Transverse colon (tissue), 4 donors: ENCODE measurements around the gene CES3. TPM values are rescaled to one million over a fixed set of nuclear protein-coding genes. Genes with fewer than 3 reads are reported as not detected.

ENCODE experiments used
- DNase-seq: peaks from one replicate; pipeline ENCODE4 v3.0.0-alpha.2; 2019
- H3K27ac ChIP-seq, 4 donors: fragments of 200-600 bp; sonication (generic); 2 replicates each; pipeline ENCODE4 v1.5.1; 2016 to 2018; ENCODE audit warnings: inconsistent platforms in 4 of 4
- H3K27me3 ChIP-seq: fragments of 200-600 bp; sonication (generic); 2 replicates; pipeline ENCODE4 v1.5.1; 2017; ENCODE audit warnings: inconsistent platforms
- H3K36me3 ChIP-seq, 4 donors: fragments of 200-600 bp; sonication (generic); 2 replicates each; pipeline ENCODE4 v1.5.1; 2017 to 2019; ENCODE audit warnings: inconsistent platforms in 4 of 4
- H3K4me1 ChIP-seq, 4 donors: fragments of 200-600 bp; sonication (generic); 2 replicates each; pipeline ENCODE4 v1.5.1; 2017 to 2020; ENCODE audit warnings: inconsistent platforms in 4 of 4
- H3K4me3 ChIP-seq, 4 donors: fragments of 200-600 bp; sonication (generic); 1 replicate in 1 of 4; 2 replicates in 3 of 4; pipeline versions ENCODE4 v1.5.1 to v1.6.1; 2017 to 2019; ENCODE audit warnings: inconsistent platforms in 4 of 4
- H3K9me3 ChIP-seq, 2 donors: fragments of 200-600 bp; sonication (generic); 2 replicates each; pipeline ENCODE4 v1.5.1; 2017 to 2019; ENCODE audit warnings: inconsistent platforms in 2 of 2
- EP300 ChIP-seq: sonication (generic); formaldehyde crosslinking; IDR thresholded peaks from one replicate; pipeline ENCODE4 v1.6.1; 2017; ENCODE audit warnings: antibody characterized with exemption, low read depth
- POLR2A ChIP-seq: fragments of 450-650 bp; IDR thresholded peaks from one replicate; pipeline ENCODE4 v1.6.1; 2016; ENCODE audit warnings: antibody characterized with exemption, mild to moderate bottlenecking, moderate library complexity
- POLR2AphosphoS5 ChIP-seq, 3 donors: sonication (generic); formaldehyde crosslinking; IDR thresholded peaks; one replicate each; pipeline ENCODE4 v1.6.1; 2016; ENCODE audit warnings: antibody characterized with exemption in 3 of 3
- WGBS, 2 donors: methylation state at CpG; one replicate each; pipeline ENCODE4 v1.1.5; 2018; ENCODE audit warnings: low coverage in 1 of 2; 5-methylcytosine and 5-hydroxymethylcytosine counted together
- in situ Hi-C, 4 donors: fragments of 200-750 bp; cut with MboI; loops; one replicate each; pipeline versions ENCODE4 v1.15.0 to v1.15.1; 2017; ENCODE audit warnings: low sequenced_read_pairs in 3 of 4, low pct_ligation_motif_present in 1 of 4, low pct_unique_long_range_greater_than_20kb in 1 of 4
- intact Hi-C: fragments of 100-400 bp; cut with DNase I; formaldehyde crosslinking; loops from one replicate; pipeline ENCODE4 v1.15.1; 2023; ENCODE audit warnings: low total_unique reads
- total RNA-seq, 4 donors: library from RNA; depleted of rRNA; stranded (reverse); fragments of >200 nt; gene quantifications; one replicate each; pipeline ENCODE4 v1.1.0, GENCODE V29; 2016
- TF ChIP-seq, protein P1 (sequence below), 5 experiments: fragments of 200-600 bp in 3 of 5; fragments of 450-650 bp in 2 of 5; sonication (generic) in 3 of 5; IDR thresholded peaks; 1 replicate in 2 of 5; 2 replicates in 3 of 5; pipeline ENCODE4 v1.5.1; 2016 to 2017; ENCODE audit warnings: antibody characterized with exemption in 5 of 5, inconsistent platforms in 3 of 5, mild to moderate bottlenecking in 2 of 5, moderate library complexity in 1 of 5

CES3 gene
- total RNA-seq, 4 donors from 2014 or later: 247 to 616 (median 291) TPM

DNA sequence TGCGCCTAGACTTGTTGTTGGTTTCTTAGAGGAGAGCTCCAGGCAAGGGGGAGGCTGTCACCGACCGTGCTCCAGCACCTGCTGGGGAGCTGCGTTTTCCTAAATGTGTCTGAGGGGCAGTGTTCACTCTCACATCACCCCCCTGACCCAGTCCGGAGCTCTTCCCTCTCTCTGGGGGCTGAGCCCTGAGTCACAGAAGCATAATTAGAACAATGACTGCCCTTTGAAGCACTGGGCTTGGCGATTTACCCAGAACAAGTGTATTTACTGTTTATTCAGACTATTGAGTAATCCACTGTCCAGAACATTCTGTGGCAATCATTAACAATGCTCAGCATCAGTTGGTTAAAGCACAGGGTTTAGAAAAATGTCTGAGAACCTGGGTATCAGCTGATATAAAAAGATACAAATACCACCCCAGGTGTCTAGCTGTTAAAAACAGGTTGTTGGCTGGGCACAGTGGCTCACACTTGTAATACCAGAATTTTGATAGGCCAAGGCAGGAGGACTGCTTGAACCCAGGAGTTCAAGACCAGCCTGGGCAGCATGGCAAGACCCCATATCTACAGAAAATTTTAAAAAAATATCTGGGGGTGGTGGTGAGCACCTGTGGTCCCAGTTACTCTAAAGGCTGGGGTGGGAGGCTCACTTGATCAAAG is 35.4 kb downstream of the CES3 start:
- Histone ChIP-seq H3K27ac (peak overlapping the region in 3 of 4 donors; percentile 1 to 68 (median 33)), H3K36me3 (no peaks in the 10 kb centered on the region), H3K27me3 (no peaks in the 10 kb centered on the region), H3K4me3 (no peak overlapping the region), H3K4me1 (peaks cover 4 to 26% (median 15%) of the 10 kb centered on the region in 4 donors), H3K9me3 (no peaks in the 10 kb centered on the region)
- no peak for DNase-seq
- no peak for TF ChIP-seq POLR2A
- TF ChIP-seq, protein P1, sequence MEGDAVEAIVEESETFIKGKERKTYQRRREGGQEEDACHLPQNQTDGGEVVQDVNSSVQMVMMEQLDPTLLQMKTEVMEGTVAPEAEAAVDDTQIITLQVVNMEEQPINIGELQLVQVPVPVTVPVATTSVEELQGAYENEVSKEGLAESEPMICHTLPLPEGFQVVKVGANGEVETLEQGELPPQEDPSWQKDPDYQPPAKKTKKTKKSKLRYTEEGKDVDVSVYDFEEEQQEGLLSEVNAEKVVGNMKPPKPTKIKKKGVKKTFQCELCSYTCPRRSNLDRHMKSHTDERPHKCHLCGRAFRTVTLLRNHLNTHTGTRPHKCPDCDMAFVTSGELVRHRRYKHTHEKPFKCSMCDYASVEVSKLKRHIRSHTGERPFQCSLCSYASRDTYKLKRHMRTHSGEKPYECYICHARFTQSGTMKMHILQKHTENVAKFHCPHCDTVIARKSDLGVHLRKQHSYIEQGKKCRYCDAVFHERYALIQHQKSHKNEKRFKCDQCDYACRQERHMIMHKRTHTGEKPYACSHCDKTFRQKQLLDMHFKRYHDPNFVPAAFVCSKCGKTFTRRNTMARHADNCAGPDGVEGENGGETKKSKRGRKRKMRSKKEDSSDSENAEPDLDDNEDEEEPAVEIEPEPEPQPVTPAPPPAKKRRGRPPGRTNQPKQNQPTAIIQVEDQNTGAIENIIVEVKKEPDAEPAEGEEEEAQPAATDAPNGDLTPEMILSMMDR (IDR thresholded peaks at IDR 0.05): no peak
- TF ChIP-seq EP300: no peak
- TF ChIP-seq POLR2AphosphoS5 (IDR thresholded peaks at IDR 0.05): peak in 2 of 3 donors; percentile 35 to 53
- 52% methylated on average over 6 of the region's 6 CpGs; no CpG with 5 or more reads in 1 of the 2 donors for WGBS, 2 donors
- in situ Hi-C loops: loop anchor here in 1 of 4 donors (25.0 kb wide), 1 partner anchor 166 kb away; the partner anchor contains the start of genes B3GNT9, FBXL8, HSF4 and NOL3
- intact Hi-C loops: no loop called here

DNA sequence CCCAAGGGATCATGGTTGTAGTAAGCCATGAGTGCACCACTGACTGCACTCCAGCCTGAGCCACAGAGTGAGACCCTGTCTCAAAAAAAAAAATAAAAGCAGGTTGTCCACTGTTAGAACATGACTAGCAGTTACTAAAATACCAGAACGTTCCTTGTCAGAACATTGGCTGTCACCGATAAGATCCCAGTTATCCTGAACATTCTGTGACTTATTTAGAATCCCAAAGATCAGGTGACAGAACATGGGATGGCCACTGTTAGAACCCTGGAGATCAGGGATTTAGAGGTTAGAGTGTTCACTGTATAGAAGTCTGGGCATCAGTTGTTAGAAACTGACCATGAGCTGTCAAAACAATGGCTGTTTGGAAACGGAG is 35.9 kb downstream of the CES3 start:
- TF ChIP-seq POLR2A (no peak), POLR2AphosphoS5 (IDR thresholded peaks at IDR 0.05) (no peak), EP300 (no peak)
- TF ChIP-seq, protein P1 (IDR thresholded peaks at IDR 0.05): no peak
- intact Hi-C loops: no loop called here
- Histone ChIP-seq H3K36me3 (no peaks in the 10 kb centered on the region), H3K27me3 (no peaks in the 10 kb centered on the region), H3K27ac (peak overlapping the region in 3 of 4 donors; percentile 1 to 68 (median 33)), H3K4me3 (no peak overlapping the region), H3K4me1 (peaks cover 4 to 27% (median 15%) of the 10 kb centered on the region in 4 donors), H3K9me3 (no peaks in the 10 kb centered on the region)
- WGBS, 2 donors: 88 to 100% methylated on average over 2 to 3 of the region's 3 CpGs
- DNase-seq: no peak
- in situ Hi-C loops: loop anchor here in 1 of 4 donors (25.0 kb wide), 1 partner anchor 165 kb away; the partner anchor contains the start of genes B3GNT9, FBXL8, HSF4 and NOL3

DNA sequence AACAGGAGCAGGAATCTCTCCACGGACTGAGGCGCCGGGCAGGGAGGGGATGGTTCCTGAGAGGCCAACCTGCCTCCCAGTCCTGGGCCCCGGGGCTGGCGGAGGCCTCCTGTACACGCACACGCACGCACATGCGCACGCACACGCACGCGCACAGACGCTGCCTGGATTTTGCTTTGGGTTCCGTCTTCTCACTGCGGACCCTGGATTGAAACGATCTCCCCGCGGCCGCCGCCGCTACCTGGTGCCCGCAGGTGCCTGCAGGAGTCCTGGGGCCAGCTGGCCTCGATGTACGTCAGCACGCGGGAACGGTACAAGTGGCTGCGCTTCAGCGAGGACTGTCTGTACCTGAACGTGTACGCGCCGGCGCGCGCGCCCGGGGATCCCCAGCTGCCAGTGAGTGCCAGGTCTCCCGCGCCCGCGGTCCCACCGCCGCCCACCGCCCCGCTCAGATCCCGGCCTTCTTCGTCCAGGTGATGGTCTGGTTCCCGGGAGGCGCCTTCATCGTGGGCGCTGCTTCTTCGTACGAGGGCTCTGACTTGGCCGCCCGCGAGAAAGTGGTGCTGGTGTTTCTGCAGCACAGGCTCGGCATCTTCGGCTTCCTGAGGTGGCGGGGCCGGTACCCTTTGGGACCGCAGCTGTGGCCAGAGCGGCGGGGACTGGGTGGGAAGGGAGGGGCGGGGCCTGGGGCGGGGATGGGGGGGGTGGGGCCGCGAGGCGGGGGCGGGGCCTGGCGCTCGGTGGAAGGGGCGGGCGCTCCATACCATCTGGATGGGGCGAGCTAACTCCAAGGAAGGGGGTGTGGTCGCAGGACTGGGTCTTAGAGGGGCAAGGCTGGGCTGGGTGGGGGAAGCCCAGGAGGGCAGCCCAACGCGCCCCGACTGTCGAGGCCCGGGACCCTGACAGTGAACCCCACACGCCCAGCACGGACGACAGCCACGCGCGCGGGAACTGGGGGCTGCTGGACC is 39.6 kb downstream of the CES3 start:
- peak overlapping the region; percentile 15 to 58 (median 42) for H3K4me3 ChIP-seq
- WGBS, 2 donors: 4% methylated on average over 43 of the region's 89 CpGs; no CpG with 5 or more reads in 1 of the 2 donors
- TF ChIP-seq POLR2A (no peak), EP300 (no peak), POLR2AphosphoS5 (IDR thresholded peaks at IDR 0.05) (peak in 1 of 3 donors; percentile 42)
- TF ChIP-seq, protein P1 (IDR thresholded peaks at IDR 0.05): no peak
- peak; percentile 77 for DNase-seq
- peak overlapping the region; percentile 39 to 61 (median 46) for H3K27ac ChIP-seq
- no peaks in the 10 kb centered on the region for H3K9me3 ChIP-seq
- peaks cover 4 to 27% (median 15%) of the 10 kb centered on the region in 4 donors for H3K4me1 ChIP-seq
- no peaks in the 10 kb centered on the region for H3K36me3 ChIP-seq
- no peaks in the 10 kb centered on the region for H3K27me3 ChIP-seq
- intact Hi-C loops (no loop called here), in situ Hi-C loops (no loop called here)

DNA sequence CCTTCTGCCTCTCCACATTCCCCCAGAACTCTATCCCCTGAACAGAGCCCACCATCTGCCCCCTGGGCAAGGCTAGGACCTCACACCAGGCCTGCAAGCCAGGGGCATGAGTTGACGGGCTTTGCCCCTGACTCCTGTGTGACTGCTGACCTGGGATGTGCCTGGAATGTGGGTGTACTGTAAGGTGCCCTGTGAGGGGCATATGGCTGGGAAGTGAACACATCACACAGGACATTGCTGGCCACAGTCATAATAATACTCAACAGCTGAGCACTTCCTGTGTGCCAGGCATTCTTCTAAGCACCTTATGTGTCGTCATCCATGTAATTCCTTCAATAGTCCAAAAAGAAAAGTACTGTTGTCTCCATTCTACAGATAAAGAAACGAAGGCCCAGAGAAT is 40.7 kb downstream of the CES3 start:
- H3K27ac ChIP-seq: no peak overlapping the region
- H3K4me1 ChIP-seq: peaks cover 4 to 20% (median 11%) of the 10 kb centered on the region in 4 donors
- no peaks in the 10 kb centered on the region for H3K9me3 ChIP-seq
- H3K4me3 ChIP-seq: no peak overlapping the region
- no peaks in the 10 kb centered on the region for H3K36me3 ChIP-seq
- WGBS, 2 donors: 83 to 86% methylated on average over 1 to 2 of the region's 3 CpGs
- DNase-seq: no peak
- no peak for TF ChIP-seq EP300
- TF ChIP-seq POLR2A: no peak
- TF ChIP-seq POLR2AphosphoS5 (IDR thresholded peaks at IDR 0.05): no peak
- TF ChIP-seq, protein P1 (IDR thresholded peaks at IDR 0.05): no peak
- in situ Hi-C loops: no loop called here
- no peaks in the 10 kb centered on the region for H3K27me3 ChIP-seq
- intact Hi-C loops: no loop called here
